AG09309 (cell line): Measurements from ENCODE around the gene SETD3.

ENCODE experiments used
- DNase-seq: peaks from one replicate; pipeline ENCODE4 v3.0.0-alpha.2; 2010; ENCODE audit warnings: low read depth
- H3K4me3 ChIP-seq: 2 replicates; pipeline ENCODE4 v1.5.1; 2011; ENCODE audit warnings: mild to moderate bottlenecking, low read depth, low read length, moderate library complexity; ENCODE audit not compliant: control insufficient read depth
- TF ChIP-seq, protein P1 (sequence below): IDR thresholded peaks from 2 replicates; pipeline ENCODE4 v1.5.1; 2011; ENCODE audit warnings: mild to moderate bottlenecking, low read depth, low read length, inconsistent platforms; ENCODE audit not compliant: insufficient read depth, control insufficient read depth; ENCODE audit errors: missing control alignments

The SETD3 gene

DNA sequence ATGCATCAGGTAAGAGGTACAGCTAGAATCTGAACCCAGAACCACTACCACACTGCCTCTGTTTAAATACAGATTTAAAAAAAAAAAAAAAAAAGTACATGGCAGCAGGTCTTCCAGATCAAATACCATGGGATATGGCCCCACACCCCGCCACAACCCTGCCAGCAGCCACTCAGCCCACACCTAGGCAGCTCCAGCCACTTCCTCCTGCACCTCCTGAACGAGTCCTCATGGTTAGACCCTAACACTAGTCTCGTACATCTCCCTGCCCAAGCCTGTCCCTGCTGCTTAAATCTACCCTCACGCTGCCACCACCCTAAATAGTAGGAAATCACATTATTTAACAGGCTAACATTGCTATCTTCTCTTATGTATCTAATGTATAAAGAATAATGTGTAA lies 12.6 kb downstream of the SETD3 start:
- H3K4me3 ChIP-seq, result no peak overlapping the region
- no peak for DNase-seq
- TF ChIP-seq, protein P1, sequence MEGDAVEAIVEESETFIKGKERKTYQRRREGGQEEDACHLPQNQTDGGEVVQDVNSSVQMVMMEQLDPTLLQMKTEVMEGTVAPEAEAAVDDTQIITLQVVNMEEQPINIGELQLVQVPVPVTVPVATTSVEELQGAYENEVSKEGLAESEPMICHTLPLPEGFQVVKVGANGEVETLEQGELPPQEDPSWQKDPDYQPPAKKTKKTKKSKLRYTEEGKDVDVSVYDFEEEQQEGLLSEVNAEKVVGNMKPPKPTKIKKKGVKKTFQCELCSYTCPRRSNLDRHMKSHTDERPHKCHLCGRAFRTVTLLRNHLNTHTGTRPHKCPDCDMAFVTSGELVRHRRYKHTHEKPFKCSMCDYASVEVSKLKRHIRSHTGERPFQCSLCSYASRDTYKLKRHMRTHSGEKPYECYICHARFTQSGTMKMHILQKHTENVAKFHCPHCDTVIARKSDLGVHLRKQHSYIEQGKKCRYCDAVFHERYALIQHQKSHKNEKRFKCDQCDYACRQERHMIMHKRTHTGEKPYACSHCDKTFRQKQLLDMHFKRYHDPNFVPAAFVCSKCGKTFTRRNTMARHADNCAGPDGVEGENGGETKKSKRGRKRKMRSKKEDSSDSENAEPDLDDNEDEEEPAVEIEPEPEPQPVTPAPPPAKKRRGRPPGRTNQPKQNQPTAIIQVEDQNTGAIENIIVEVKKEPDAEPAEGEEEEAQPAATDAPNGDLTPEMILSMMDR, result no peak

GRCh38 chr14:99467336-99468078 lies 13.2 kb downstream of the SETD3 start:
- TF ChIP-seq, protein P1, result no peak
- H3K4me3 ChIP-seq, result no peak overlapping the region
- no peak for DNase-seq

DNA sequence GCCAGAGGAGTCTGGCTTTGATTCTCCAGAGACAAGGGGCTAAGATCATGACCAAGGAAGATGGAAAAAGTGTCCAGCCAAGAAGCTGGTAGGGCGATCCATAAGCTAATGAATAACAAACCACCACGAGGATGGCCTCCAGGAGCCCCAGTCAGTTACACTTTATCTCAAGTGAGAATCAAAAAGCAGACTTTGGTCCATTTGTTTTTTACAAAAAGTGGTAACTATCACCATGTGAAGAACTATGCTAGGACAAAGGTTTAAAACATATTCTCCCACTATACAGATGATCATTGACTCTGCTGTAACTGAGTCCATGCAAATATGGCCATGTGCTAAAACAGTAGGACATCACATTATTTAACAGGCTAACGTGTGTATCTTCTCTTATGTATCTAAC lies 13.9 kb downstream of the SETD3 start:
- H3K4me3 ChIP-seq, result no peak overlapping the region

DNA sequence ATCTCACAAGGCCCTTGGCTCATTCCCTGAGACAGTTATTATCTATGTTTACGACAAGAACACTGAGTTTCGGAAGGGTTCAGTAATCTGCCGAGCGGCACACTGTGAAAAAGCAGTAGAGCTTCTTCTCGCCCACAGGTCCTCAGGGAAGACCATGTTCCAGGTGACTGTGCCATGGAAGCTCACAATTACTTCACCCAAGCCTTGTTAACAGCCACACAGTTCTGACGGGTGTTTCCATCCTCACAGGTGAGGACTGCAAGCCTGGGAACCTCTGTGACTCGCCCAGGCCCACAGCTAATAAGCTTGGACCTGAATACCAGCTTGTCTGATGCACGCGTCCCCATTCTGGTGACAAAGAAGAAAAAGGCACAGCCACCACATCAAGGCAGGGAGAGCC lies 15.4 kb downstream of the SETD3 start:
- no peak overlapping the region for H3K4me3 ChIP-seq
- no peak for DNase-seq
- TF ChIP-seq, protein P1, result no peak

More for the DNA sequence above, 13.9 kb downstream of the SETD3 start:
- no peak for DNase-seq
- TF ChIP-seq, protein P1, result no peak

DNA sequence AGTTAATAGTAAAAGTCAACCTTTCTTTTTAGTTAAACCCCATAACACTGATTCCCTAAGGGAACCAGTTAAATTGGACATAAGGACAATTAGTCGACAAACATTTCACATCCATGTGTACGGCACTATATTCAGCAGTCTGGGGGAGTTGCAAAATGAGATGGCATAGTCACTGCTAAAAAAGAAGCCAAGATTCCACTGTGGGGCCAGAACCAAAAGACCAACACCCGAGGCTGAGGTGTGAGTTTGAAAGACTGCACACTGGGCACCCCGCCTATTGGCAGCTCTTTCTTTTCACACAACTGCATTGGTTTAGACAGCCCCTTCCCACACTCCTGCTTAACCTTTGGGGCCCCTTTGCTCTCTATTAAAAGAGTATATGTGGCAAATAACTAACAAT lies 16.7 kb downstream of the SETD3 start:
- DNase-seq, result no peak
- TF ChIP-seq, protein P1, result no peak
- H3K4me3 ChIP-seq, result no peak overlapping the region

DNA sequence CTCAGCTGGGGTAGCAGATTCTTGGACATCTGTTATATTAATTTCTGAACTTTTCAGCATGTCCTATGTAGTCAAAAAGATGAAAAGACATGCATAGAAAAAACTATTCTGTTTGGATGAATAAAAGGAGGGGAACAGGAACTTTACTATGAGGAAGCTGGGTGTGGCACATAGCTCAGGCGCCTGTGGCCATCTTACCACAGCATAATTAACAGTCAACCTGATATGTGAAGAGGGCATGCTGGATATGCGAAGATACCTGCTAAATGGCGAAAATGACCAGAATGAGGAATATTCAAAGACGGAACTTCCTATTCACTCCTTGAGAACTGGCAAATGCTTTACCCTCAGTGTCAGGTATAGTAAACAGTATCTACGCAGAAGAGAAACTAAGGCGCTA lies 18.4 kb downstream of the SETD3 start:
- H3K4me3 ChIP-seq, result no peak overlapping the region
- DNase-seq, result no peak

More for the DNA sequence above, 18.4 kb downstream of the SETD3 start:
- TF ChIP-seq, protein P1, result no peak
